Spleen (tissue), 11 donors: ENCODE measurements around the gene P2RX7. TPM values are rescaled to one million over a fixed set of nuclear protein-coding genes. Genes with fewer than 3 reads are reported as not detected.
A peak's percentile ranks its signal among the peaks of the same experiment; 100 is the strongest.

Experiments used
- DNase-seq: peaks from one replicate; pipeline ENCODE4 v3.0.0-alpha.2; 2020
- H3K27ac ChIP-seq, 8 donors: fragments of 200-600 bp; sonication (generic) in 7 of 8; 1 replicate in 4 of 8; 2 replicates in 4 of 8; pipeline versions ENCODE4 v1.5.0 to v1.8.0; 2016 to 2021; ENCODE audit warnings: inconsistent platforms in 4 of 8, mild to moderate bottlenecking in 4 of 8, moderate library complexity in 1 of 8
- H3K27me3 ChIP-seq, 7 donors: fragments of 200-600 bp; sonication (generic) in 6 of 7; replicated peaks in 1 of 7; 1 replicate in 4 of 7; 2 replicates in 3 of 7; pipeline versions ENCODE4 v1.5.0 to v1.8.0; 2016 to 2021; ENCODE audit warnings: inconsistent platforms in 3 of 7, mild to moderate bottlenecking in 1 of 7
- H3K36me3 ChIP-seq, 6 donors: fragments of 200-600 bp; sonication (generic) in 5 of 6; 1 replicate in 4 of 6; 2 replicates in 2 of 6; pipeline versions ENCODE4 v1.5.0 to v1.8.0; 2016 to 2021; ENCODE audit warnings: inconsistent platforms in 2 of 6
- H3K4me1 ChIP-seq, 6 donors: fragments of 200-600 bp; sonication (generic) in 5 of 6; 1 replicate in 3 of 6; 2 replicates in 3 of 6; pipeline versions ENCODE4 v1.5.0 to v1.8.0; 2016 to 2021; ENCODE audit warnings: inconsistent platforms in 3 of 6
- H3K4me3 ChIP-seq, 8 donors: fragments of 200-600 bp; sonication (generic) in 7 of 8; 1 replicate in 4 of 8; 2 replicates in 4 of 8; pipeline versions ENCODE4 v1.5.0 to v1.8.0; 2016 to 2021; ENCODE audit warnings: inconsistent platforms in 4 of 8, mild to moderate bottlenecking in 4 of 8, moderate library complexity in 2 of 8
- H3K9me3 ChIP-seq, 8 donors: fragments of 200-600 bp; sonication (generic) in 7 of 8; 1 replicate in 4 of 8; 2 replicates in 4 of 8; pipeline versions ENCODE4 v1.5.0 to v1.8.0; 2016 to 2021; ENCODE audit warnings: inconsistent platforms in 4 of 8
- POLR2A ChIP-seq, 3 donors: fragments of 450-650 bp; IDR thresholded peaks; one replicate each; pipeline ENCODE4 v1.5.1; 2017; ENCODE audit warnings: antibody characterized with exemption in 3 of 3, mild to moderate bottlenecking in 1 of 3
- POLR2AphosphoS5 ChIP-seq, 3 donors: sonication (generic); formaldehyde crosslinking; IDR thresholded peaks; one replicate each; pipeline ENCODE4 v1.5.1; 2017; ENCODE audit warnings: antibody characterized with exemption in 3 of 3
- WGBS, 5 donors: extraction: QIAGEN DNeasy Blood & Tissue Kit in 3 of 5; methylation state at CpG; one replicate each; pipeline versions ENCODE4 v1.1.5 to v1.1.7; 2013 to 2018; 5-methylcytosine and 5-hydroxymethylcytosine counted together
- intact Hi-C: fragments of 100-400 bp; cut with DNase I; formaldehyde crosslinking; loops from one replicate; pipeline ENCODE4 v1.15.0; 2023; ENCODE audit warnings: low total_unique reads
- polyA plus RNA-seq, 3 donors: library from polyadenylated mRNA; stranded (reverse); fragments of 200-250 nt; gene quantifications; one replicate each; pipeline ENCODE4 v1.2.1, GENCODE V29; 2013
- total RNA-seq, 7 donors: library from RNA; depleted of rRNA in 3 of 7; stranded (reverse); fragments of >200 nt in 3 of 7; fragmentation: NEBNext Ultra II Directional in 4 of 7; extraction: Animal tissue kit (Norgen Biotek cat#: 25700) in 4 of 7; gene quantifications; one replicate each; pipeline versions ENCODE4 v1.1.0 to v1.2.1, GENCODE V29; 2016 to 2021
- TF ChIP-seq, protein P1 (sequence below), 11 experiments: fragments of 200-600 bp in 7 of 11; fragments of 450-650 bp in 4 of 11; sonication (generic) in 4 of 11; IDR thresholded peaks in 8 of 11; conservative IDR thresholded peaks in 3 of 11; 1 replicate in 7 of 11; 2 replicates in 4 of 11; pipeline versions ENCODE4 v1.4.0 to v1.8.0; 2016 to 2021; ENCODE audit warnings: antibody characterized with exemption in 11 of 11, inconsistent platforms in 4 of 11, mild to moderate bottlenecking in 1 of 11
- donor health status: healthy with polysubstance abuse.
- donor health status: DM: no; HTN: no; CAD: no; lungs with moderate emphysema.
- donor health status: DM: no; HTN: no; CAD: no.
- donor health status: Bipolar disorder and iron deficiency.
- donor health status: healthy.
- donor health status: DM: no; HTN: no; CAD: no.
- donor health status: DM: yes; HTN: yes; CAD: no.

Gene P2RX7
- total and polyA plus RNA-seq, 10 donors: 1.8 to 12.3 (median 9.0) TPM

- H3K27ac ChIP-seq: peak overlapping the region in 1 of 8 donors; percentile 40
- no peak for DNase-seq
- H3K9me3 ChIP-seq: no peaks in the 10 kb centered on the region
- TF ChIP-seq, protein P1, sequence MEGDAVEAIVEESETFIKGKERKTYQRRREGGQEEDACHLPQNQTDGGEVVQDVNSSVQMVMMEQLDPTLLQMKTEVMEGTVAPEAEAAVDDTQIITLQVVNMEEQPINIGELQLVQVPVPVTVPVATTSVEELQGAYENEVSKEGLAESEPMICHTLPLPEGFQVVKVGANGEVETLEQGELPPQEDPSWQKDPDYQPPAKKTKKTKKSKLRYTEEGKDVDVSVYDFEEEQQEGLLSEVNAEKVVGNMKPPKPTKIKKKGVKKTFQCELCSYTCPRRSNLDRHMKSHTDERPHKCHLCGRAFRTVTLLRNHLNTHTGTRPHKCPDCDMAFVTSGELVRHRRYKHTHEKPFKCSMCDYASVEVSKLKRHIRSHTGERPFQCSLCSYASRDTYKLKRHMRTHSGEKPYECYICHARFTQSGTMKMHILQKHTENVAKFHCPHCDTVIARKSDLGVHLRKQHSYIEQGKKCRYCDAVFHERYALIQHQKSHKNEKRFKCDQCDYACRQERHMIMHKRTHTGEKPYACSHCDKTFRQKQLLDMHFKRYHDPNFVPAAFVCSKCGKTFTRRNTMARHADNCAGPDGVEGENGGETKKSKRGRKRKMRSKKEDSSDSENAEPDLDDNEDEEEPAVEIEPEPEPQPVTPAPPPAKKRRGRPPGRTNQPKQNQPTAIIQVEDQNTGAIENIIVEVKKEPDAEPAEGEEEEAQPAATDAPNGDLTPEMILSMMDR (IDR thresholded peaks at IDR 0.05 in 8 of 11, conservative IDR thresholded peaks at IDR 0.05 in 3 of 11): no peak
- TF ChIP-seq POLR2A (IDR thresholded peaks at IDR 0.05) (no peak), POLR2AphosphoS5 (IDR thresholded peaks at IDR 0.05) (no peak)
- no peak overlapping the region for H3K4me3 ChIP-seq
- WGBS, 5 donors: 70 to 77% (median 73%) methylated on average over 16 of the region's 16 CpGs
- peaks cover 0 to 26% (median 0%) of the 10 kb centered on the region in 6 donors for H3K4me1 ChIP-seq
- H3K27me3 ChIP-seq: no peaks in the 10 kb centered on the region
- H3K36me3 ChIP-seq: peaks cover 0 to 46% (median 6%) of the 10 kb centered on the region in 6 donors
- intact Hi-C loops: no loop called here
Measured at GRCh38 chr12:121175383-121176119, 42.9 kb downstream of the P2RX7 start.

DNA sequence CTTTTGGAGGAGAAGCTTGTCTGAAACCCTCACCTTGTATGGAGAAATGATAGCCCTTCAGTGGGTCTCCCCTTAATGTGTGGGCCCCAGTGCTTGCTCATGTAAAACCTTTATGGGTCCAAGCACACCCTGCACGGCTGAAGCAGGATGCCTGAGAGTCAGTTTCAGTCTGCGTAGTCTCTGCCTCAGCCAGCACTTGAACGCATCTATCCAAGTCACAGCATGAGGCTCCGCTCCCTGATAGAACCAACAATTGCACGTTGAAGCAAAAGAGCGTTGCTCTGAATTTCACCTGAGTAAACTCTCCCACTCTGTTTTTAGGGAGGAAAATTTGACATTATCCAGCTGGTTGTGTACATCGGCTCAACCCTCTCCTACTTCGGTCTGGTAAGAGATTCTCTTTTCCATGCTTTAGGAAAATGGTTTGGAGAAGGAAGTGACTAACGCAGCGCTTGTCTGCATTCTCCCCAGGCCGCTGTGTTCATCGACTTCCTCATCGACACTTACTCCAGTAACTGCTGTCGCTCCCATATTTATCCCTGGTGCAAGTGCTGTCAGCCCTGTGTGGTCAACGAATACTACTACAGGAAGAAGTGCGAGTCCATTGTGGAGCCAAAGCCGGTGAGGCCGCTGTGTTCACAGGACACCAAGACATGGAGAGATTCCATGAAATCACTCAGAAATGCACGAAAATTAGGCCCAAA, 44.3 kb downstream of the P2RX7 start:
- Histone ChIP-seq H3K4me3 (no peak overlapping the region), H3K4me1 (peaks cover 0 to 26% (median 0%) of the 10 kb centered on the region in 6 donors), H3K27me3 (no peaks in the 10 kb centered on the region), H3K9me3 (peaks cover 0 to 8% (median 0%) of the 10 kb centered on the region in 8 donors), H3K36me3 (peaks cover 0 to 60% (median 8%) of the 10 kb centered on the region in 6 donors), H3K27ac (no peak overlapping the region)
- intact Hi-C loops: no loop called here
- DNase-seq: no peak
- WGBS, 5 donors: 81 to 93% (median 86%) methylated on average over 19 of the region's 19 CpGs
- TF ChIP-seq, protein P1 (IDR thresholded peaks at IDR 0.05 in 8 of 11, conservative IDR thresholded peaks at IDR 0.05 in 3 of 11): no peak
- no peak for TF ChIP-seq POLR2A (IDR thresholded peaks at IDR 0.05)
- TF ChIP-seq POLR2AphosphoS5 (IDR thresholded peaks at IDR 0.05): no peak

DNA sequence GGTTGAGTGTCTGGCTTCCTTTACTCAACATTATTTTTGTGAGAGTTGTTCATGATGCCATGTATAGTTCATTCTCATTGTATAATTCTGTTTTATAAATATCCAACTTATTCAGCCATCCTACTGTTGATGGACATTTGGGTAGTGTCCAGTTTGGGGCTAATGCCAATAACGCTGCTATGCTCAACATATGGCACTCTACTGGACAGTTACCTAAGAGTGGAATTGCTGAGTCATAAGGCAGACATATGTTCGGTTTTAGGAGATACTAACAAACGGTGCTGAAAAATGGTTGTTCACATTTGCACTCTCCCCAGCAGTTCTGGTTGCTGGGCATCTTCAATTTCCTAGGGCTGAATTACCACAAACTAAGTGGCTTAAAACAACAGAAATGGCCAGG, 48.5 kb downstream of the P2RX7 start:
- no peak for TF ChIP-seq POLR2A (IDR thresholded peaks at IDR 0.05)
- no peak for TF ChIP-seq POLR2AphosphoS5 (IDR thresholded peaks at IDR 0.05)
- TF ChIP-seq, protein P1 (IDR thresholded peaks at IDR 0.05 in 8 of 11, conservative IDR thresholded peaks at IDR 0.05 in 3 of 11): no peak
- H3K27ac ChIP-seq: no peak overlapping the region
- H3K36me3 ChIP-seq: peaks cover 0 to 70% (median 20%) of the 10 kb centered on the region in 6 donors
- H3K4me1 ChIP-seq: peaks cover 0 to 21% (median 5%) of the 10 kb centered on the region in 6 donors
- WGBS, 5 donors: 86 to 97% (median 91%) methylated on average over 3 of the region's 3 CpGs
- no peak overlapping the region for H3K4me3 ChIP-seq
- intact Hi-C loops: no loop called here
- no peaks in the 10 kb centered on the region for H3K27me3 ChIP-seq
- DNase-seq: no peak
- peaks cover 0 to 12% (median 0%) of the 10 kb centered on the region in 8 donors for H3K9me3 ChIP-seq
